Activated naive CD8-positive, alpha-beta T cell treated with anti-CD3 and anti-CD28 coated beads for 36 hours (primary cell): ENCODE data around the gene ESRRB. TPM values are rescaled to one million over a fixed set of nuclear protein-coding genes. Genes with fewer than 3 reads are reported as not detected.
"Not testable (repeated sequence)": the region's sequence is repeated elsewhere in the genome, so short reads cannot be mapped to it uniquely, and the experiment has no call there.

Experiments used
- DNase-seq: peaks from one replicate; pipeline ENCODE4 v3.0.0; 2021
- H3K27ac Mint-ChIP-seq: one replicate; pipeline ENCODE4 v1.8.0; 2022; ENCODE audit warnings: mild to moderate bottlenecking, moderate library complexity, mixed read lengths
- H3K27me3 Mint-ChIP-seq: one replicate; pipeline ENCODE4 v1.8.0; 2022; ENCODE audit warnings: mild to moderate bottlenecking, mixed read lengths
- H3K36me3 Mint-ChIP-seq: one replicate; pipeline ENCODE4 v1.8.0; 2021; ENCODE audit warnings: mild to moderate bottlenecking, mixed read lengths
- H3K4me1 Mint-ChIP-seq: one replicate; pipeline ENCODE4 v1.8.0; 2021; ENCODE audit warnings: mixed read lengths
- H3K4me3 Mint-ChIP-seq: one replicate; pipeline ENCODE4 v1.8.0; 2022; ENCODE audit warnings: mild to moderate bottlenecking, moderate library complexity, mixed read lengths
- H3K9me3 Mint-ChIP-seq: one replicate; pipeline ENCODE4 v1.8.0; 2022; ENCODE audit warnings: mixed read lengths
- total RNA-seq, 2 experiments: library from RNA; stranded (reverse); gene quantifications; one replicate each; pipeline ENCODE4 v1.2.3, GENCODE V29; 2021

ESRRB gene
- total RNA-seq, 2 experiments from 2014 or later, result not detected

DNA sequence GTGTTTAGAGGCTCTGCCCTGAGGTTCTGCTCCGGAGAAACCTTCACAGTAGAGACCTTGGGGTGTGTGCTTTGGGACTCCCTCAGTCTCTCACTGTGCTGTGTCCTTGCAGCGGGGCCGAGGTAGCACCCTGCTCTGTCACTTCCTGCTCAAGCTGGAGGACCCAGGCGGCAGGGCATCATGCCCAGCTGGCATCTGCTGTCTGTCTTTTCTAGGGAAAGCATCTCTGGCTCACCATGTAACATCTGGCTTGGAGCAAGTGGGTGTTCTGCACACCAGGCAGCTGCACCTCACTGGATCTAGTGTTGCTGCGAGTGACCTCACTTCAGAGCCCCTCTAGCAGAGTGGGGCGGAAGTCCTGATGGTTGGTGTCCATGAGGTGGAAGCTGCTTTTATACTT is 124.5 kb downstream of the ESRRB start:
- H3K4me1 Mint-ChIP-seq, result peaks cover under 1% of the 10 kb centered on the region
- H3K27me3 Mint-ChIP-seq, result peaks cover 4% of the 10 kb centered on the region
- no peak overlapping the region for H3K4me3 Mint-ChIP-seq
- no peak for DNase-seq
- no peaks in the 10 kb centered on the region for H3K36me3 Mint-ChIP-seq
- no peak overlapping the region for H3K27ac Mint-ChIP-seq
- H3K9me3 Mint-ChIP-seq, result no peaks in the 10 kb centered on the region

GRCh38 chr14:76501156-76501720 is 125.3 kb downstream of the ESRRB start:
- H3K27ac Mint-ChIP-seq, result no peak overlapping the region
- H3K9me3 Mint-ChIP-seq, result no peaks in the 10 kb centered on the region
- H3K27me3 Mint-ChIP-seq, result peaks cover 4% of the 10 kb centered on the region
- no peak overlapping the region for H3K4me3 Mint-ChIP-seq
- no peak for DNase-seq
- no peaks in the 10 kb centered on the region for H3K36me3 Mint-ChIP-seq
- peaks cover 5% of the 10 kb centered on the region for H3K4me1 Mint-ChIP-seq

DNA sequence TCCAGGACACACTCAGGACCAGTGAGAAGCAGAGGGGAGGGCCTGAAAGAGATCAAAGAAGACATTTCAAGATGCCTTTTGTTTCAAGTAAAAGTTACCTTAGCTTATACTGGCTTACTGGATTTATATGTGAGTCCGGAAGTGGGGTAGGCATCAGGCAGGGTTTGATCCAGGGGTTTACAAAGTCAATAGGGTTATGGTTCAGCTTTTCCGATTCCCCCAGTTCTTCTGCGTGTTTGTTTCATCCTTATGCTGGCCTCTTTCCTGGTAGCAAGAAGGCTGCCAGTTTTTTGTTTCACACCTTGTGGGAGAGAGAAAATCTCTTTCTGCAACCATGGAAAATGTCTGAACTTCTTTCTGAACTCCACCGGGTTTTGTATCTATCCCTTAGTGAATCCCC is 126.3 kb downstream of the ESRRB start:
- H3K4me1 Mint-ChIP-seq, result peaks cover 5% of the 10 kb centered on the region
- no peak overlapping the region for H3K27ac Mint-ChIP-seq
- no peak for DNase-seq
- no peaks in the 10 kb centered on the region for H3K9me3 Mint-ChIP-seq
- no peak overlapping the region for H3K4me3 Mint-ChIP-seq
- no peaks in the 10 kb centered on the region for H3K36me3 Mint-ChIP-seq
- peaks cover 8% of the 10 kb centered on the region for H3K27me3 Mint-ChIP-seq

- Mint-ChIP-seq H3K27me3 (peaks cover 9% of the 10 kb centered on the region), H3K27ac (no peak overlapping the region), H3K36me3 (no peaks in the 10 kb centered on the region), H3K4me3 (no peak overlapping the region), H3K9me3 (no peaks in the 10 kb centered on the region), H3K4me1 (peaks cover 5% of the 10 kb centered on the region)
- no peak for DNase-seq
These were observed 126.7 kb downstream of the ESRRB start for GRCh38 chr14:76502638-76503037.

DNA sequence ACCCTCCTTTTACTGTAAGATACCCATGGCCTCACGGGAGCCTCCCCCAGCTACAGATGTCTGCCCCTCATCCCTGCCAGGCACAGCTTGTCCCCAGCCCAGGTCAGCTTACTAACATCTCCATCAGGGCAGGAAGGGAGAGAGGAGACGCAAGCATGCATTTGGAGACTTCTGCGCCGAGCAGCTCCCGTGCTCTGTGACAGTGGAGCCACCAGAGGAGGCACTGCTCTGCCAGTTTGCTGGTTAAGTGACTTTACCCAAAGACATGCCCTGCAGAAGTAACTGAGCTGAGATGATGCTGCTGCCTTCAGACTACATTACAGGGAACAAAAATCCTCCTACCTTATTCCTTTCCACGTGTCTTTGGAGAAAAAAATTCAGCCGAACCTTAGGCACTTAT is 133.4 kb downstream of the ESRRB start:
- Mint-ChIP-seq H3K36me3 (no peaks in the 10 kb centered on the region), H3K27me3 (peaks cover 26% of the 10 kb centered on the region), H3K4me3 (no peak overlapping the region), H3K27ac (no peak overlapping the region), H3K4me1 (peaks cover 5% of the 10 kb centered on the region), H3K9me3 (no peaks in the 10 kb centered on the region)
- DNase-seq, result no peak

DNA sequence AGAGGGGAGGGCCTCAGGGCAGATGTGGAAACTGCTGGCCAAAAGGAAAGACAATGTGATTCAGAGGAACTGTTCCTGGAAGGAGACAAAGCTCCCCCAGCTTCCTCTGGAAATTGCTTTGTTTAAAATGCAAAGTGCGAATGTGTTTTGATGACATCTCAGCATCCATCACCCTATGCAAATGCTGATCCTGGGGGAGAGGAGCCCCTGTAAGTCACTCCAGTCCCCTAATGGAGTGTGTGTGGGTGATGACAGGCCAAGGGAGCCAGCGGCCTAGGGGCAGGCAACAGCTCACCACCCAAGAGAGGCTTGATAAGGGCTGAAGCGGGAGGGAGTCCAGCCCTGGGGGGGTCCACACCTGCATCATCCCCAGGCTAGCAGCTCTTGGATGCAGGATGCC is 134.2 kb downstream of the ESRRB start:
- Mint-ChIP-seq H3K4me1 (peaks cover 5% of the 10 kb centered on the region), H3K27ac (no peak overlapping the region), H3K27me3 (peaks cover 29% of the 10 kb centered on the region)

GRCh38 chr14:76514213-76514998 is 138.5 kb downstream of the ESRRB start:
- Mint-ChIP-seq H3K9me3 (no peaks in the 10 kb centered on the region), H3K27me3 (peaks cover 17% of the 10 kb centered on the region), H3K4me3 (no peak overlapping the region), H3K36me3 (no peaks in the 10 kb centered on the region), H3K27ac (no peak overlapping the region), H3K4me1 (no peaks in the 10 kb centered on the region)
- peak; percentile 5 for DNase-seq

More for the DNA sequence above, 134.2 kb downstream of the ESRRB start:
- no peaks in the 10 kb centered on the region for H3K36me3 Mint-ChIP-seq
- H3K4me3 Mint-ChIP-seq, result no peak overlapping the region
- no peaks in the 10 kb centered on the region for H3K9me3 Mint-ChIP-seq
- DNase-seq, result no peak

DNA sequence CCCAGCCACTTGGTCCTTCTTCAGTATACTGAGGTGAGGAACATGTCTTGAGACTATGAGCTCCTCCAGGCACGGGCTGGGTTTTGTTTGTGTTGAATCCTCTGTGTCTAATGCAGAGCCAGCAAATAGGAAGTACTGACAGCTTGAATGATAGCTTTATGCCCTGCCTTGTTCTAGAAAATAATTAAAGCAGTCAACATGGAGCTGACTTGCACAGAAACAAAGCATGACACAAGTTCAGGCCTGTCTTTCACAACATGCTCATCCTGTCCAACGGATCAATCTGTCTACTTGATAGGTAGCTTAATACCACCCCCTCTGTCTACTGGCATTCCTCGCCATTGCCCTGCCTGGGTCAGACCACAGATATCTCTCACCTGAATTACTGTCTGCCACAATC is 140.9 kb downstream of the ESRRB start:
- Mint-ChIP-seq H3K4me1 (no peaks in the 10 kb centered on the region), H3K27ac (no peak overlapping the region), H3K4me3 (no peak overlapping the region), H3K9me3 (peaks cover 5% of the 10 kb centered on the region), H3K27me3 (peaks cover 17% of the 10 kb centered on the region), H3K36me3 (no peaks in the 10 kb centered on the region)
- no peak for DNase-seq

DNA sequence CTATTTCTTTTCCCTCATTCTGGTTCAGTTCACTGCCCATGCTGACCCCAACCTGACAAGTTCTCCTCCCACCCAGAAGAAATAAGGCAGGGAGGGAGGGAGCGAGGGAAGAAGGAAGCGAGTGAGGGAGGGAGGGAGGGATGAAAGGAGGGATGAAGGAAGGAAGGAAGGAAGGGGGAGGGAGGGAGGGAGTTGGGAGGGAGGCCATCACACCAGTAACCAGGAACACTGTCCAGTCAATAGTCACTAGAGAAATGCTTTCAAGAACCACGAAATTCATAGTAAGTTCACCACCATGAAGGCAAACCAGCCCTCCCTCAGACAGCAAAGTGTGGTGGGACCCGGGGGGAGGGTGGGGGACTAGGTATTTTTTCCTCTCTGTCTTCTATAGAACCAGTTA is 142.4 kb downstream of the ESRRB start:
- Mint-ChIP-seq H3K9me3 (peaks cover 7% of the 10 kb centered on the region), H3K27me3 (peaks cover 15% of the 10 kb centered on the region), H3K27ac (no peak overlapping the region), H3K4me1 (no peaks in the 10 kb centered on the region), H3K4me3 (no peak overlapping the region), H3K36me3 (no peaks in the 10 kb centered on the region)
- no peak for DNase-seq

GRCh38 chr14:76525106-76525821 is 149.3 kb downstream of the ESRRB start:
- Mint-ChIP-seq H3K9me3 (peaks cover 7% of the 10 kb centered on the region), H3K36me3 (no peaks in the 10 kb centered on the region), H3K4me1 (no peaks in the 10 kb centered on the region), H3K4me3 (no peak overlapping the region), H3K27ac (no peak overlapping the region), H3K27me3 (peaks cover 28% of the 10 kb centered on the region)
- DNase-seq, result no peak

- Mint-ChIP-seq H3K4me3 (no peak overlapping the region), H3K27me3 (peaks cover 9% of the 10 kb centered on the region), H3K4me1 (no peaks in the 10 kb centered on the region), H3K36me3 (no peaks in the 10 kb centered on the region), H3K27ac (no peak overlapping the region), H3K9me3 (no peaks in the 10 kb centered on the region)
- no peak for DNase-seq
These were observed 155.1 kb downstream of the ESRRB start for GRCh38 chr14:76531085-76531484.

DNA sequence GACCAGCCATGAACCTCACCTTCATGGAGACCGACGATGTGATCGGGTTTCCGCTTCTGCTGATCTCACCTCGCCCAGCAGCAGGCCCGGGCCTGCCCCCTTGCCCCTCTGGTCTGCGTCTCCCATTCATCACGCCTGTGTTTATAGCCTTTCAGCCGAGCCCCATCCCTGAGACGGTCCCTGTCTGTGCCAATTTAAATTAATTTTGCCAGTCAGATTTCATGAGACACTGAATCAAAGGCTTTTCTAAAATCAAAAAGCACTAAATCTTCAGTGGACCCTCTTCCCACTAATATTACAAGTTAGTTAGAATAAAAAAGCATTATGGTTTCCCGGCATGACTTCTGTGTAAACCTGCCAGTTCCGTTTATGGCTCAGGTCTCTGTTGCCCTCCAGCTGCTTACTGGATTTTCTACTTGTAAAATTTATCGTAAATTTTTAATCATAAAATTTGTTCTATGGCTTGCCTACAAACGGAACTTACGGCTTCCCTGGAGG is 155.9 kb downstream of the ESRRB start:
- Mint-ChIP-seq H3K9me3 (no peaks in the 10 kb centered on the region), H3K4me3 (no peak overlapping the region), H3K36me3 (no peaks in the 10 kb centered on the region), H3K27me3 (peaks cover 9% of the 10 kb centered on the region), H3K27ac (no peak overlapping the region), H3K4me1 (no peaks in the 10 kb centered on the region)
- no peak for DNase-seq

- H3K9me3 Mint-ChIP-seq, DNase-seq, H3K4me3 Mint-ChIP-seq, H3K4me1 Mint-ChIP-seq, H3K36me3 Mint-ChIP-seq, H3K27ac Mint-ChIP-seq: not testable (repeated sequence)
- H3K27me3 Mint-ChIP-seq, result peaks cover 18% of the 10 kb centered on the region
These were observed 160.7 kb downstream of the ESRRB start for GRCh38 chr14:76536636-76537035.

DNA sequence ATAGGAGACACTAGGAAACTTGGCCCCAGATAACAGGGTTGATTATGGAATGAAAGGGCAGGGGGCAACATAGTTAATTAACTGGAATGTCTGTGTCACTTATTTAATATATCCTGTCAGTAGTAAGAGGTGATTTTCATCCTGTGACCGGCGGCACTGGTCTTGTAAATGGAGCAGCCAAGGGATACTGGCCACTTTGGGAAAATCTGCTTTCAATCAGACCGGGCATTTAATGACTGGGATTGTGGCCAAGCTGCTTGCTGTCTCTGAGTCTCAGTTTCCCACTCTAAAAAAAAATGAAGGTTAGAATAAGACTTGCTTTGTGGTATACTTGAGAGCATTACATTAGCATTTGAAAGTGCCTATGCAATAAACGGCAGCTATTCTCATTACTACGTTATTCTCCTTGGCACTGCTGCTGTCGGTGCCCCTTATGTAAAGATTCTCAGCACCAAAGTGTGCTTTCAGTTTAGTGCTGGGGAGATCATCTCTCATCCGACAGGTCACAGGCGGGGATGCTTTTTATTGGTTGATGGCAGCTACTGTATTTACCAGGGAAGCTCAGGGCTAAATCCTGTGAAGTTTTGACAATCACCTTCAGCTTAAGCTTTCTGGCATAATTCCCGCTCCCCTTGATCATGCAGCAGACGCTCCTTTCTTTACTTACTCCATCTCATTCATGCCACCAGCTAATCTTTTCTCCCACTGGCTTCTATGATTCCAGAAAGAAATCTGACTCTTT is 162.1 kb downstream of the ESRRB start:
- H3K9me3 Mint-ChIP-seq, result no peaks in the 10 kb centered on the region
- no peak overlapping the region for H3K27ac Mint-ChIP-seq
- DNase-seq, result no peak
- peaks cover 3% of the 10 kb centered on the region for H3K4me1 Mint-ChIP-seq
- no peak overlapping the region for H3K4me3 Mint-ChIP-seq
- H3K36me3 Mint-ChIP-seq, result no peaks in the 10 kb centered on the region
- peaks cover 20% of the 10 kb centered on the region for H3K27me3 Mint-ChIP-seq

- Mint-ChIP-seq H3K9me3 (no peaks in the 10 kb centered on the region), H3K27me3 (peaks cover 18% of the 10 kb centered on the region), H3K4me1 (peaks cover 3% of the 10 kb centered on the region), H3K36me3 (no peaks in the 10 kb centered on the region), H3K4me3 (no peak overlapping the region), H3K27ac (no peak overlapping the region)
- DNase-seq, result no peak
These were observed 162.7 kb downstream of the ESRRB start for GRCh38 chr14:76538648-76539008.
